ENCODE results near the gene CELF3. TPM values are rescaled to one million over a fixed set of nuclear protein-coding genes. Genes with fewer than 3 reads are reported as not detected.

Gene CELF3
- polyA plus RNA-seq, 1 experiment = not detected

DNA sequence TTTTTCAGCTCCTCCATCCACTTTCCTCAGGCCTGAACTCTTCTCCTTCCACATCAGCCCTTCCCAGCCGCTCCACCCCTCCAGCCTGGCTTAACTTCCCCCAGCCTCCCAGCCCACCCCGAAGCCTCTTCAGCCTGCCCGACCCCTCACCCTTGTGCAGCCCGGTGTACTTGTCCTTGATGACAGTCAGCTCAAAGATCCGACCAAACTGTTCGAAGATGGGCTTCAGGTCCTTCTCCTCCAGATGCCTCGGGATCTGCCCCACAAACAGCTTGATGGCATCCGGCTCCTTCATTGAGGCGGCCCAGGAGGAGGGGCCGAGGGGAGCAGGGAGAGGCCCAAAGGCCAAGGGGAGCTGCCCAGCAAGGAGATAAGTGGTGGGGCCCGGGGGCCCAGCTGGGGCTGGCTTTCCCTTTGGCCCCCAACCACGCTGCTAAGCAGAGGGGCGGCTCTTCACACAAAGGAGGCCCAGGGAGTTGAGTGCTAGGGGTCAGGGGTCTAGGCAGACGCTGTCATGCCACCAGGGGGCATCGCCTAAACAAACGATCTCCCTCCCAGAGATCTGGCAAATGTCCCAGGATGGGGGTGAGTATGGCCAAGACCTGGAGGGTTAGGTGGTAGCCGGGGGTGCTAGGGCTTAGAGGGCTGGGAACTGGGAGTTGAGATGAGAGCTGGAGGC, 738 bp downstream of the CELF3 start:
- POLR2A ChIA-PET = no interaction called here

DNA sequence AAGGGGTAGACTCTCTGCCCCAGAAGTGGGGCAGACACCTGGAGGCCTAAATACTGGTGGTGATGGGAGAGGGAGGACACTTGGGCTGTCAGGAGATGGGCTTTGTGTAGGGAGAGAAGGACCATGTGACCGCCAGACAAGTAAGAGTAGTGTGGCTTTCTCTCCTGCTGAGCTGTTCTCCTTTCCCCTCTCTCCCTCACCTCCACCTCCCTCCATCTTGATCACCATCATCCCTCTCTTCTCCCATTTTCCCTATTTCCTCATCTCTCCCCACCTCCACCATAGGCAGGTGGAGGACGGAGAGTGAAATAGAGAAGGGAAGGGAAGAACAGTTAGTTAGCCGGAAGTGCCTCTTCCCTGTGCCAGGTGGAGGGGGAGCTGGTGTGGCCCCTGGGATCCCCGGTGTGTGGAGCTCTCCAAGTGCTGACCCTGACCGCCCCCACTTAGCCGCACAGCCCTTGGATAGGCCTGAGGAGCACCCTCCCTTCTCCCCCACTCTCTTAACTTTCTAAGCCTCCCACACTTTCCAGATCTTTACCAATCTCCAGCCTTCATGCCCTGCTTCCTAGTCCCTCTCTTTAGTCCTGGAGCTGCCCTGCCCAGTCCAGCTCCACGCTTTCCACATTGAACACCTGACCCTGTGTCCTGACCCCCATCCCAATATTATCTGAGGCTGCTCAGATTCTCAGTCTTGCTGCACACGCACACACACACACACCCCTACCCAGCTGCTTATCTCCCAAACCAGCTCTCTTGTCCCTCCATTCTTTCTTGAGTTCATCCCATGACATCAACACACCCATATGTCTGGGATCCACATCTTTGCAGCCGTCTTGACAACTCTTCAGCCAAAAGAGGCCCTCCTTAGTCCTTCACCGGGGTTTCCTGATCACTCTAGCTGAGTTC, 1.5 kb downstream of the CELF3 start:
- ChIA-PET POLR2A (no interaction called here), CTCF (interaction anchor here (1.1 kb wide), 1 partner anchor 19 kb away, joined by 3 read pairs; no protein-coding TSS in a partner anchor)
- H3K27me3 ChIP-seq (ENCODE audit: control insufficient read depth, insufficient read depth, low read length) = peaks cover 71% of the 10 kb centered on the region
- no peak for TF ChIP-seq CTCF (IDR thresholded peaks at IDR 0.05; ENCODE audit: low read depth, low read length)
- H3K27ac ChIP-seq (ENCODE audit: low read depth, low read length) = no peak overlapping the region
- no peak overlapping the region for H3K4me3 ChIP-seq (ENCODE audit: low read depth, low read length)
- H3K9me3 ChIP-seq (ENCODE audit: control insufficient read depth, insufficient read depth, low read length) = no peaks in the 10 kb centered on the region
- DNase-seq (ENCODE audit: low read depth, low spot score) = no peak

More for the DNA sequence above, 738 bp downstream of the CELF3 start:
- peak; percentile 11; the same call in 1 of the 2 replicates for TF ChIP-seq CTCF (IDR thresholded peaks at IDR 0.05; ENCODE audit: low read depth, low read length)
- no peak for DNase-seq (ENCODE audit: low read depth, low spot score)
- CTCF ChIA-PET = interaction anchor here (1.1 kb wide), 1 partner anchor 18 kb away, joined by 3 read pairs; no protein-coding TSS in a partner anchor
- Histone ChIP-seq H3K27me3 (ENCODE audit: control insufficient read depth, insufficient read depth, low read length) (peaks cover 75% of the 10 kb centered on the region), H3K27ac (ENCODE audit: low read depth, low read length) (no peak overlapping the region), H3K9me3 (ENCODE audit: control insufficient read depth, insufficient read depth, low read length) (no peaks in the 10 kb centered on the region), H3K4me3 (ENCODE audit: low read depth, low read length) (no peak overlapping the region)

GRCh38 chr1:151713874-151714273, 2.7 kb downstream of the CELF3 start:
- Histone ChIP-seq H3K27me3 (ENCODE audit: control insufficient read depth, insufficient read depth, low read length) (peaks cover 67% of the 10 kb centered on the region), H3K9me3 (ENCODE audit: control insufficient read depth, insufficient read depth, low read length) (no peaks in the 10 kb centered on the region), H3K27ac (ENCODE audit: low read depth, low read length) (no peak overlapping the region), H3K4me3 (ENCODE audit: low read depth, low read length) (no peak overlapping the region)
- CTCF ChIA-PET = no interaction called here
- POLR2A ChIA-PET = no interaction called here
- no peak for DNase-seq (ENCODE audit: low read depth, low spot score)
- TF ChIP-seq CTCF (IDR thresholded peaks at IDR 0.05; ENCODE audit: low read depth, low read length) = no peak

DNA sequence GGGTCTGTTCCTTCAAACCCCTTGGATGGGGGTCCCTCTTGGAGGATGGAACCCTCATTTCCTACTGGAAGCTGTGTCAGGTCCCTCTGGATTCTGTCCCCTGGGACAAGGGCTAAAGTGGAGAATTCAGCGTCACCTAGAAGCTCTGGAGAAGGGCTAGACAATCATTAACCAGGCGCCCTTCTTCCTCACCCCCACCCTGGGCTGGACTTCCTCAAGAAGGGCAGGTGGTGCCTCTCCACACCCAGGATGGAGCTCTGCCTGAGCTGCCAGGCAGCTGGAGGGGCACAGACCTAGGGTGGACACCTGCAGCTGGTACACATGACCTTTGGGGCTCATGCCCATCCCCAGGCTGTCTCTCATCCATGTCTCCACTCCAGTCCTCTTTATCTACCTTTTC, 3.6 kb downstream of the CELF3 start:
- Histone ChIP-seq H3K27me3 (ENCODE audit: control insufficient read depth, insufficient read depth, low read length) (peaks cover 60% of the 10 kb centered on the region), H3K27ac (ENCODE audit: low read depth, low read length) (no peak overlapping the region), H3K4me3 (ENCODE audit: low read depth, low read length) (no peak overlapping the region), H3K9me3 (ENCODE audit: control insufficient read depth, insufficient read depth, low read length) (no peaks in the 10 kb centered on the region)
- CTCF ChIA-PET = no interaction called here
- POLR2A ChIA-PET = no interaction called here
- TF ChIP-seq CTCF (IDR thresholded peaks at IDR 0.05; ENCODE audit: low read depth, low read length) = no peak
- DNase-seq (ENCODE audit: low read depth, low spot score) = no peak

- DNase-seq (ENCODE audit: low read depth, low spot score) = no peak
- ChIA-PET CTCF (no interaction called here), POLR2A (interaction anchor here (0.6 kb wide), 1 partner anchor 10 kb away, joined by 3 read pairs; no protein-coding TSS in a partner anchor)
- Histone ChIP-seq H3K9me3 (ENCODE audit: control insufficient read depth, insufficient read depth, low read length) (no peaks in the 10 kb centered on the region), H3K4me3 (ENCODE audit: low read depth, low read length) (no peak overlapping the region), H3K27me3 (ENCODE audit: control insufficient read depth, insufficient read depth, low read length) (peaks cover 49% of the 10 kb centered on the region), H3K27ac (ENCODE audit: low read depth, low read length) (no peak overlapping the region)
- no peak for TF ChIP-seq CTCF (IDR thresholded peaks at IDR 0.05; ENCODE audit: low read depth, low read length)
Measured at GRCh38 chr1:151711951-151712350, 4.7 kb downstream of the CELF3 start.
